Activated CD4-positive, alpha-beta T cell treated with anti-CD3 and anti-CD28 coated beads, Interleukin-2, amount 50 U/mL, for 48 hours (primary cell): ENCODE results near the gene ITGA1.

ENCODE experiments used
- DNase-seq, 2 experiments: peaks; one replicate each; pipeline ENCODE4 v3.0.0-alpha.2; 2020

ITGA1 gene

DNA sequence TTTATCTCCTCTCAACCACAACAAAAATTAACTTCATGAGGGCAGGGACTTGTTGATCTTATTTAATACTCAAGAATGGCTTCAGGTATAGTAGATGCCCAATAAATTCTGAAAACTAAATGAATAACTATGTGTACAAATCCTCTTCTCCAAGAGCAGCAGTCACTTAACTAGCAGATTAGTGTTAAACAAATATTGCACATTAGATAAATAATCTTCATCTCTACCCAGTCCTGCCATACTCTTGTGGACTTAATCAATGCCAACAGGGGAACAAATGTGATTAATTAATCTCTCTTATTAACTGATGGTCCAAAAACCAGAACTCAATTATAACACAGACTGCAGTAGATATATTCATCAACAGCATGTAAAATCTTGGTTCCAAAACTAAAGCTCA is 15.0 kb upstream of the ITGA1 start:
- no peak for DNase-seq

DNA sequence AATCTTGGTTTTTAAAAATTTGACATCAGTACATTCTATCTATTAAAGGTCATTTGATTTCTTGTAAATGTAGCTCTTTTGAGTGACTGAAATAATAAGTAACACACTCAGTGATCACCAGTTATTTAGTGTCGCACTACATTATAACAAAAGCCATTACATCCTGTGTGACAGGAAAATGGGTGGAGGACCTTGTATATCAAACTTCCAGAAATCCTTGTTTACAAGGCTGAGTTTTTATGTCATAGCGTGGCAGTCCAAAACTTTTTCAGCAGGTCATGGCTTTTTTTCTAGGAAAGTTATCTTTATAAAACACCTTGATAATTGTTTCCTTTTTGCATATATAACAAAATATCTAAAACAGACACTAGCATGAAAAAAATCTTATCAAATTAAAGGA is 14.4 kb upstream of the ITGA1 start:
- DNase-seq = no peak

DNA sequence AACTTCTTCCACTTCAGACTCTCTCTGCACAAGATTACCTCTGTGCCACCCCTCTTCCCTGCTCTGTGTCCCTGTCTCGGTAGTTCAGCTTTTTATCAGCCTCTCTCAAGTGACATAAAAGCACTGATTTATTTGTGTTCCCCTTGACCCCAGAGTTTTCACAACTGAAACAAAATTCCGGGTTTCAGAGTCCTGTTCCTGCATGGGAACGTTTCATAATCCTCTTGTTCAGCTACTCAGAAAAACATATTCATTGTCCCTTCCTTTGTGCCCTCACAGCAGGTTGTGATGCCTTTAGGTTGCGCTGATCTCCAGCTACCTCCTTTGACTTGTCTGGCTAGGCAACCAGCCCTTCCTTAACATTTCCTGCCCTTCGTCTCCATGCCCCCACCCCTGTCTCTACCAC is 13.7 kb upstream of the ITGA1 start:
- no peak for DNase-seq

DNA sequence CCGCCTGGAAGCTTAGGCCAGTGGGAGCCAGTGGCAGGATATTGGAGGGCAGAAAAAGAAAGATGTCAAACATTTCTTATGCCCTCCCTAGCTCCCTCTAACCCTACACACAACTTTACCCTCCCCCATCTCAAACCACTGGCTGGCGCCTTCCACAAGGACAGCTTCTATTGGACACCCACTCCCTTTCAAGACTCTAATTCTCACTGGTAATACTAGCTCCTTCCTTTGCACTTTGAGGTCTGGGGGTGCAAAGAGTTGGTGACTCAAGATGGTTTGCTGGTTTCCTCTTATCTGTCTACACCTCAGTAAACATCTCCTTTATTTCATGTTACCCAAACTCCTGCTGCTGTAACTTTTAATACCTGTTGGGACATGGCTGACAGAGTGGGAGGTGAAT is 11.6 kb upstream of the ITGA1 start:
- no peak for DNase-seq

DNA sequence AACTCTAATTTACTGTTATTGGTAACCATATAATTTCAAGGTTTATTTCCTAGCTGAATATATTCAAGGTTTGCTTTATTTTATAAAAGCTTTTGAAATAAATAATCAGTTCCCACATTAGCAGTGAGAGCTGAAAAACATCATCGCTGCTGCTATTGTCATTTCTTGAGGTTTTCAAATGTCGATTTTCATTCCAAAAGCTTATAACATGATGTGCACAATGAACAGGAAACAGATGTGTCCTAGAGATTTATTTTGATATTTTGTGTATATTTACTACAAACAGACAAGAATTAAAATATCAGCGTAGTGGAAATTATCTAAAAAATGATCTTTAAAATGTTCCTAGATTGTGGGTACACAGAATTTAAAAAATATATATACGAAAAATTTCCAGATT is 10.5 kb upstream of the ITGA1 start:
- no peak for DNase-seq

DNA sequence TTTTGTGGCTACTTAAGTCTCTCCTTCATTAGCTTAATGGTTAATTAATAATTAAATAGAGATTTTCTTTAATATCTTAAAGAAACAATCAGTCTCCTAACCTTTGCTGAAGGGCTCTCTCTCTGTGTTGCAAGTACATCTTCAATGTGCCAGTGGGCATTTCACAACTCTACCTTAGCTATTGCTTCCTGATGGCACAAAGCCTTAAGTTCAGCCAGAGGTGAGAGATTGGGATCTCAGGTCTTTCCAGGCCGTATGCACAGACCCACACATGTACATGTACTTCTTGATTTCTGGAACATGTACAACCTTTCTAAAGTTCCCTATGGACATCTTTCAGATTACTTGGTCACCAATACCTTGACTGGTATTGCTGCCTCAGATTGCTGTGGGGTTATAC is 8.9 kb upstream of the ITGA1 start:
- no peak for DNase-seq

DNA sequence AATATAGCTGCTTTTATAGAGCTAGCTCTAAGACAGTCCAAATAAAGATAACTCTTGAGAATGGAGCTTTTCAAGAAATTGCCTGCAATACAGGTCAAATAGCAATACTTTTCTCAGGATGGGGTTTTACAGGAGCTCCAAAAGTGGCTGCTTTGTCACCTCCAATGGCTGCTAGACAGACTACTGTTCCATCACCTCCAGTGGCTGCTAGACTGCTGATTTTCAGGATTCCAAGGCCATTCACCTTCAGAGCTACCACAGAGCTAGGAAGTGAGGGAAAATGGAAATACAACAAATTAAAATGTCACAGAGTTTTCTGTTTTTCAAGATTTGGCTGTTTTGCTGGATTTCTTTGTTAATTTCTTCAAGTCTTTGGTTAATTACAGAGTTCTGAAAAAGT is 8.5 kb upstream of the ITGA1 start:
- DNase-seq = no peak

DNA sequence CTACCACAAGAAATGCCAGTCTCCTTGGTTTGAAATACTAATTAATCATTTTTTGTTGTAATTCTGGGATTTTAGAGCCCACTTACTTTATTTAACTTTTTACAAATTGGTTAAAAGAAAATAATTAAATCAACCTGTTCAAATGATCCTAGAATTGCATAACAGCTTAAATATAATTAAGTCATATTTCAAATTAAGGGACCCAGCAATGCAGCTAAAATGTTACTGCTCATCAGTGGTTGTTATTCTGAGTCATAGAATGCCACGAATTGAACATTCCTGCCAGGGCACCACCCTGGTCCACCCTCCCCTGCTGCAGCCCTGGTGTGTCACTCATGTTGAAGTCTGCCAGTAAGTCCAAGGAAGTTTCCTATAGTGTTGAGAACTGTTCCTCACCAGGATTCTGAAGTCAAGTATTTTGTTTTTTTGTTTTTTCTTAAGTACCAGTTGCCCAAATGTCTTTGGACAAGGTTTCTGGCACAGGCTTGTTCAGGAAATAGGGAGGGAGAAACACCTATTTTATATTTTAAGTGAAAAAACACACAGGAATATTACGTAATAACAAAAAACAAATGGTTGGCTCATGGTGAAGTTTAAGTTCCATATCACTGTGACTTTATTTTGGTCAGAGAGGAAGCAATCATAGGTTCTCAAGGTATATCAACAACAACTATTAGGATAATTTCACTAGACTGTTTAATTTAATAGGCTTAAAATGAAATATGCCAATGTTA is 4.3 kb upstream of the ITGA1 start:
- no peak for DNase-seq

DNA sequence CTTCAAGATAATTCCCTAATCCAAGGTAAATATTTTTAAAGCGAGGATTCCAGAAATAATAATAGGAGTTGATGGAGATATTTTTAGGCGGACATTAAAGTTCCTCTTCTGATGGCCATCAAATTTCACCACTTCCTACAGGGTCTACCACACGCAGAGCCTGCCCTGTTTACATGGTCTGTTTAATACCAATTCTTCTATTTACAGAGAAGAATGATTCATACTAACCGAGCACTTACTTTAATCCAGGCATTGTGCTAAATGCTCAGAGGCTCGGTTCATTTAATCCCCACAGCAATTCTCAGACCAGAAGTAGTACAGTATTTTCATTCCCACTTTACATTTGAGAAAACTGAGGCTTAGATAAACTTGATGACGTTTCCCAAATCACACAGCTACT is 3.0 kb upstream of the ITGA1 start:
- no peak for DNase-seq

DNA sequence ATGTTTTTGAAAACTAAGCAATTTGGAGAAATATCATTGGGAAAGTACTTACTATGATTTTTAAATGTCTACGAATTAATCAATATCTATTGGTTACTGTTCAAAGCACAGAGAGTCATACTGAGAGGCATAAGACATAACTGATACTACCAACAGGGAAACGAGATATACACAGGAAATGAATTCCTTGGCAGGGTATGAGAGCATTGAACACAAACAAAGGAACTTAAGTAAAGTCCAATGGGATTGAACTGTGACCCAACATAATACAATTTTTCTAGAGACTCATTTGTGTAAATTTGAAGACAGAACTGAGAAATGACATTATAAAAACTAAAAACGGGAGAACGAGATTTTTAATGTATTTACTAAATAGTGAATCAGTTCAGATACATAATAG is 1.3 kb upstream of the ITGA1 start:
- DNase-seq = no peak

DNA sequence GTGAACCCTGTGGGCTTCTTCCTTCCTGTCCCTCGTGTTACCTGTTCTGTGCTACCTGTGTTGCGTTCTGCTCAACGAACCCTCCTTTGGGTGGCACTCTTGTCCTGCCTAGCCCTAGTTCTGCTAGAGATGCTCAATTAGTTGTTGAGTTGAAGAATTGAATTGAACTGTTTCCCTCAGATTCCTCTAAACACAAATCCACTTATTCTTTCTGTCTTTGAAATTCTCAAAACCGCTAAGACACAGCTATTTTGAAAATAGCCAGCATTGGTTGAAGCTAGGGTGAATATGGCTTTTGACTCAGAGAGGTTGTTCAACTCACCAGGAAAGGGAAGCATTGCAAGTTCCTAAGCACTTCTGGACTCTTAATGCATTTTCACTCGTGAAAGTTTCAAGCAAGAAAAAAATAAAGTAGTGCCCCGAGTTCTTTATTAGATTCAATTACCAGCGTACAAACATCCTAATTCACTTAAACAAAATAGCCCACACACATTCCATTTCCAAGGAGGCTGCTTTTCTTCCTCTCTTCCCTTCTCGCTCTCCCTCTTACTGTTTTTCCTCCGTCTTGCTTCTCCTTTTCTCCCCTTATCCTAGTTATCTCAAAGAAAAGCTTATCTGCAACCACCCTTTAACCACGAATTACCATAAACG is 642 bp upstream of the ITGA1 start:
- DNase-seq = peak in 1 of 2 experiments; percentile 21

DNA sequence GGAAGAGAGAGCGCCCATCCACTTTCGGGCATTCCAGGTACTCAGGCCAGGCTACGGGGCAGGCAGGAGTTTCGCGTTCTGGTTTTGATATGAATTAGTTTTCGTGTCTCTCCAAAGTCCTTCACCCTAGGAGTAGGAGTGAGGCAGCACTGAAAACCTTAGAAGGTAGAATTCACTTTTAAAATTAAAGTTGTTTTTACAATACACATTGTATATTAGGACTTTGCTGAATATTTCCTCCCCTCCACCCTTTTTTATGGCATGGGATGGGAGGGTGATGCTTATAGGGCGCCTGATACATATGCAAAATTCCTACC is 747 bp downstream of the ITGA1 start:
- no peak for DNase-seq

DNA sequence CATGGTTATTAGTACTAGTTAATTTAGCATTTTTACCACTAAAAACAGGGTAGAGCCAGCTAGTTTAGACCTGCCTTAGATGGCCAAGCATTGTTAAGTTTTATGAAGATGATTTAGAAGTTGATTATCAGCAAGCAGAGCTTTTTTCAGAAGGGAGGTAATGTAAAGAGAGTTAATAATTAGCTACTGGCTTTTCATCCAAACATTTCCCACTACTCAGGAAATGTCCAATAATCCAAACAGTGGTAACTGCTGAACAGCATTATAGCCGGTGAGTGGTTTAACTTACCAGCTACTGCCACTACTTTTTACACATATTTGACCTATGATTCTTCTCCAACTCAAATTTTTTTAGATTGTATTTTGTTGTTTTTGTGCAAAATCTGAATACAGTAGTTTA is 1.7 kb downstream of the ITGA1 start:
- no peak for DNase-seq

DNA sequence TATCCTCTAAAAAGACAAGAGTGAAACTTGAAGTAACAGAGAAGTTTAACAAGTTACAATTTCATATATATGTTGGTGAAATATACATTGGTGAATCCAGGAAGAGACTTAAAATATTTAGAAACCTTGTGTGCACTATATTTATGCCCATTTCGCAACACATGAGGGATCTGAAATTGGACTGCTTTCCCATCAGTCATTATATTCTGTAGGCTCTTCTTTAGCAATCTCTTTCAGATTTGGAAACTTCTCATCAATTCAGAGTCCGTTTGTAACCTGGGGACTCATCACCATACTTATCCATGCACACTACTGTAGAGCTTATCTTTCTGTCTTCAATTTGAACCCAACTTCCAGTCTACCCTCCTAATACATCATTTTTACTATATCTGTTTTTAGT is 2.1 kb downstream of the ITGA1 start:
- no peak for DNase-seq

DNA sequence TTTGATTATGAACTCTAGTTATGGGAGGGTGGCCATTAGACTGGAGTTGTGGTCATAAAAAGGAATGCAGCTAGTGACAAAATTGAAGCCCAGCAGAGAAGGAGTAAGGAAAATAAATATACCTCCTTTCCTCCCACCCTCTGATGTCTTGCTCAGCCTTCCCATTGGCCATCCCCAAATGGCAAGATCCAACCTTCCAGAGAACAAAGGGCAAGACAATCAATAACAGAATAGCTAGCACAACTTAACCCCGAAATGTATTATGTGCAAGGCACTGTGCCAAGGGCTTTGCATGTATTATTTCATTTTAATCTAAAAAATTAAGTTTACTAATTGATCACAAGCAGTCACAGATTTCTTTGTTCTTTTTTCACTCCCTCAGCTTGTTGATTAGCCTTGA is 3.6 kb downstream of the ITGA1 start:
- no peak for DNase-seq

DNA sequence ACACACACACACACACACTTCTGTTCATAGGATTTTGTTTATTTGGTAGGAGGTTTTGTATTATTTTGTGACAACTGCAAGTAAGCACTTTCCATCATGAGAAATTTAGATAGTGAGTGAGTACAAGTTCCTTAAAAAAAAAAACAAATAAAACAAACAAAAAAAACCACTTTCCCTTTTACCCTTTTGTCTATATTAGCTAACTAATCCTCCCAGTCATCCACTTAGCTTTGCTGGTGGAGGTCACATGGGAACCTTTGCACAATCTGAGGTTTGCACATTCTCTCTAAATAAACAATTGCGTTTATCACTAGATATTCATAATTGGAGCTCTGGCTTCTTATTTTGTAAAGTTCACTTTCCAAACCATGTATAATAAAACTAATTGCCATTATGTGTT is 6.8 kb downstream of the ITGA1 start:
- no peak for DNase-seq

DNA sequence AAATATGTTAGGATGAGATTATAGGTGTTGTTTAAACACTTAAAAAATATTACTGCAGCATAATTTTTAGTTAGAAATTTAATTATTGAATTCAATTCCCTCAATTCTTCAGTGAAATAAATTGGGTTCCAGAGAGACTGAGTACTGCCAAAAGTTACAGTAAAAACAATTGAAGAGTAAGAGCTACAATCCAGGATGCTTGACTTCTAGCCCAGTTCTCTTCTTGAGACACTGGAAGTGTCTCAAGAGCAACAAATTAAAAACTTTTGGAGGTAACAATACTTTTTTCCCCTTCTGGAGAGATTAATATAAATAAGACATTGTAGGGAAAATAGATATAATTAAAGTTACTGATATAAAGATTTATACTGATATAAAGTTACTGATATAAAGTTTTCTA is 8.3 kb downstream of the ITGA1 start:
- DNase-seq = no peak

DNA sequence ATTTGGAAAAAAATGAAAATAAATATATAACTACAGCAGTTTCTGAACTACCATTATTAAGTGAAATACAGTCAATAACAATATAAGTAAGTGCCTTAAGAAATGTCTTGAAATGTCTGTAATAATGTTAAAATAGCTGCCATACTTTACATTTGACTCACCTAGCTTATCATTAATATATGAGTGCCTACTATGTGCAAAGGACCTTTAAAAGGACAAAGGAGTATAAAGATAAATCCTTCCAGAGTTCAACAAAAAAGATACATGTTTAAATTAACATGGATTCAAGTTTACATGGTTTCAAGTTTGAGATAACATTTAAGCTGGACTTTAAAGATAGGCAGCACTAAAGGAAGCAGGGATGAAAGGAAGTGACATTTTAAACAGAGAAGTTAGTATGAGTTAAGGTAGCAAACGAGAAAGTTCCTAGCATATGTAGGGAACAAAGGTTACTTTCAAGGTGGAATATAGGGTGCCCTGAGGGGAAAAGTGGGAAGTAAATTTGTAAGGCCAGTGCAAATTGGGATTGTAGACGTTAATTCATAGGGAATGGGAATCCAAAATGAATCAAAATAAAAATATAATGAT is 8.9 kb downstream of the ITGA1 start:
- DNase-seq = no peak

DNA sequence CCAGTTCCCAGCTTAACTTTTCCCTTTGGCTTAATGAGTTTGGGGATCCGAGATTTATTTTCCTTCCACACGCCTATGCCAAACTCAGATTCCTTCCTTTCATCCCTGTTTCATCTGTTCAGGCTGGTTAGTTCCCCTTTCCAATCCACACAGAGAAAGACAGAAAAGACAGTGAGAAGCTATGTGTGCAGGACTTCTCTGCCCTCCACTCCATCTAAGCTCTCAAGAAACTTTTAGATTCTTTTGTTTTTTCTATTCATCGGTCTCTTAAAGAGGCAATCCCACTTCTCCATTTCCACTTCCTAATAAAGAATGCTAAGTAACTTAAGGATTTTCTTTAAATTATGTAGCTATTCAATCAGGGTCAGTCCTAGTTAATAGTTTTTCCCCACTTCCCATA is 11.2 kb downstream of the ITGA1 start:
- DNase-seq = no peak

DNA sequence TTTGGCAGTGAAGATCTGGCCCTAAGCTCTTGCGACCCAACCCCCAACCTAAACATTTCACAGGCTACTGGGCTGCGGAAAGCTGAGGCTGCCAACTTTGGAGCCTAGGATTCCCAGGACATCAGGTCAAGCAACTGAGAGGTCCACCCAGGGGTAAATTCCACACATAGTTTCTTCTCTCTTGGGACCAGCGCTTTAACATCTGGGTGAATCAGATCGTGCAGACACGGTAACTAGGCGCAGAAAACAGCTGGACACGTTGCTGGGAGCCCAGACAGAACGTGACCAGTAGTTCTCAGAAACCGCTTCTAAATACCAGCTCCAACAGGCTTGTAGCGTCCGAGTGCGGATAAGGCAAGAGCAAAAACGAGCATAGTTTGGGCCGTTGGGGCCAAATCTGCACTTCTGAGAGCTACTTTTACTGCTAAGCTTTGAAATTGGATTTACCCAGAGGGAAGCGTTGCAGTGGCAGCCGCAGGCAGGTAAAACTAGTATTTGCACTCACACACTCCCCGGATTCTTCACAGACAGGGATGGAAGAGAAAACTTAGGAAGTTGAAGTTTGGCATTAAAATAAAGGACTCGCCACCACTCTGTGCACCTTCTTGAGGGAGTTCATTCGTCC is 11.8 kb downstream of the ITGA1 start:
- no peak for DNase-seq

DNA sequence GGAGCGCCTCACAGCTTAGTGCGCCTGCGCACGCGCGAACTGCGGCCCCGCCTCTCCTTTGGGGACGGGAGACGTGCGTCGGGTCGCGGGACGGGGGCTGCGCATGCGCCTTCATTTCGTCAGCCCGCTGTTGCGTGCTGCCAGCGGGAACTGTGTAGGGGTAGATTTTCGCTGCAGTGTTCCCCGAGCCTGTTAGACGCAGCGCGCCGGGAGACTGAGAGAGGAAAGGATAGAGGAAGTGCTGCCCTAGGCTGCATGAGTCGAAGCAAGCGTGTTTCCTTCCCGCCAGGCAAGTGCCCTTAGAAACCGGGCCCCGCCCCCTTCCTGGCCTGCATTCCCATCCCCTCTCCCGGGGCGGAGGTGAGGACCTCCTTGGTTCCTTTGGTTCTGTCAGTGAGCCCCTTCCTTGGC is 12.3 kb downstream of the ITGA1 start:
- peak; percentile 96 for DNase-seq

DNA sequence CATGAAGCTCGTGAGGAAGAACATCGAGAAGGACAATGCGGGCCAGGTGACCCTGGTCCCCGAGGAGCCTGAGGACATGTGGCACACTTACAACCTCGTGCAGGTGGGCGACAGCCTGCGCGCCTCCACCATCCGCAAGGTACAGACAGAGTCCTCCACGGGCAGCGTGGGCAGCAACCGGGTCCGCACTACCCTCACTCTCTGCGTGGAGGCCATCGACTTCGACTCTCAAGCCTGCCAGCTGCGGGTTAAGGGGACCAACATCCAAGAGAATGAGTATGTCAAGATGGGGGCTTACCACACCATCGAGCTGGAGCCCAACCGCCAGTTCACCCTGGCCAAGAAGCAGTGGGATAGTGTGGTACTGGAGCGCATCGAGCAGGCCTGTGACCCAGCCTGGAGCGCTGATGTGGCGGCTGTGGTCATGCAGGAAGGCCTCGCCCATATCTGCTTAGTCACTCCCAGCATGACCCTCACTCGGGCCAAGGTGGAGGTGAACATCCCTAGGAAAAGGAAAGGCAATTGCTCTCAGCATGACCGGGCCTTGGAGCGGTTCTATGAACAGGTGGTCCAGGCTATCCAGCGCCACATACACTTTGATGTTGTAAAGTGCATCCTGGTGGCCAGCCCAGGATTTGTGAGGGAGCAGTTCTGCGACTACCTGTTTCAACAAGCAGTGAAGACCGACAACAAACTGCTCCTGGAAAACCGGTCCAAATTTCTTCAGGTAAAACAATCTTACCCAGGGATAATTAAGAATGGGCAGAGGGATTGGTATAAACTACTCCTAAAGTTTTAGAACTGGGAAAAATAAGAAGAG is 12.9 kb downstream of the ITGA1 start:
- DNase-seq = peak; percentile 64 to 70

DNA sequence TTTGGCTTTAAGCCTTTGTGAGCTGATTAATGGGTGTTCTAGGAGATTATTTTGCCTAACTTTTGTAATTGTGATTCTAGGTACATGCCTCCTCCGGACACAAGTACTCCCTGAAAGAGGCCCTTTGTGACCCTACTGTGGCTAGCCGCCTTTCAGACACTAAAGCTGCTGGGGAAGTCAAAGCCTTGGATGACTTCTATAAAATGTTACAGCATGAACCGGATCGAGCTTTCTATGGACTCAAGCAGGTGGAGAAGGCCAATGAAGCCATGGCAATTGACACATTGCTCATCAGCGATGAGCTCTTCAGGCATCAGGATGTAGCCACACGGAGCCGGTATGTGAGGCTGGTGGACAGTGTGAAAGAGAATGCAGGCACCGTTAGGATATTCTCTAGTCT is 13.6 kb downstream of the ITGA1 start:
- no peak for DNase-seq
